ENCODE results near the gene FCSK. TPM values are rescaled to one million over a fixed set of nuclear protein-coding genes. Genes with fewer than 3 reads are reported as not detected.
A peak's percentile ranks its signal among the peaks of the same experiment; 100 is the strongest.

The FCSK gene
- total and polyA plus RNA-seq, 2 of the 13 experiments (the other 11 are each of a cell fraction or from before 2014, with no cell fraction given) = 9.1 to 19.2 TPM

GRCh38 chr16:70438585-70438968, 15.8 kb upstream of the FCSK start (continued):
- TF ChIP-seq ZUFSP (CRISPR knock-in tag; IDR thresholded peaks at IDR 0.05; ENCODE audit: borderline replicate concordance) (no peak), MXD4 (CRISPR knock-in tag; IDR thresholded peaks at IDR 0.05) (0 out of 2 replicates have a peak, but pooled peaks have one; percentile 2), ZNF3 (CRISPR knock-in tag; IDR thresholded peaks at IDR 0.05) (no peak), ATF3 (CRISPR knock-in tag; IDR thresholded peaks at IDR 0.05) (0 out of 2 replicates have a peak, but pooled peaks have one; percentile 14), SAFB2 (CRISPR knock-in tag; IDR thresholded peaks at IDR 0.05; ENCODE audit: borderline replicate concordance, low read depth) (no peak), YEATS4 (CRISPR knock-in tag; IDR thresholded peaks at IDR 0.05; ENCODE audit: borderline replicate concordance) (peak; percentile 16; the same call in 1 of the 2 replicates), ZNF589 (CRISPR knock-in tag; conservative IDR thresholded peaks at IDR 0.05) (no peak), ZNF549 (CRISPR knock-in tag; IDR thresholded peaks at IDR 0.05) (no peak), RNF219 (CRISPR knock-in tag; IDR thresholded peaks at IDR 0.05) (peak; percentile 38; the same call in 1 of the 2 replicates), ZBED4 (CRISPR knock-in tag; IDR thresholded peaks at IDR 0.05; ENCODE audit: borderline replicate concordance) (peak; percentile 58; the same call in 1 of the 2 replicates), ZNF354B (CRISPR knock-in tag; IDR thresholded peaks at IDR 0.05) (no peak), TARDBP (CRISPR knock-in tag; IDR thresholded peaks at IDR 0.05) (no peak), ZNF576 (CRISPR knock-in tag; IDR thresholded peaks at IDR 0.05) (no peak), CHCHD3 (CRISPR knock-in tag; IDR thresholded peaks at IDR 0.05) (peak; percentile 60), ZNF563 (CRISPR knock-in tag; IDR thresholded peaks at IDR 0.05) (peak; percentile 67; the same call in 1 of the 2 replicates), ZNF138 (CRISPR knock-in tag; IDR thresholded peaks at IDR 0.05; ENCODE audit: low read depth) (0 out of 2 replicates have a peak, but pooled peaks have one; percentile 57), ARNT2 (CRISPR knock-in tag; IDR thresholded peaks at IDR 0.05; ENCODE audit: low read depth) (0 out of 2 replicates have a peak, but pooled peaks have one; percentile 17), NFE2L1 (CRISPR knock-in tag; IDR thresholded peaks at IDR 0.05; ENCODE audit: borderline replicate concordance) (no peak), CBX5 (CRISPR knock-in tag; IDR thresholded peaks at IDR 0.05; ENCODE audit: borderline replicate concordance) (no peak), ZNF772 (CRISPR knock-in tag; IDR thresholded peaks at IDR 0.05) (peak; percentile 47; the same call in 1 of the 2 replicates), MEIS2 (CRISPR knock-in tag; IDR thresholded peaks at IDR 0.05) (peak; percentile 53; the same call in 1 of the 2 replicates), ZNF790 (CRISPR knock-in tag; IDR thresholded peaks at IDR 0.05; ENCODE audit: borderline replicate concordance) (0 out of 2 replicates have a peak, but pooled peaks have one; percentile 5)

All from HepG2 (cell line).